ENCODE results near the gene TUFT1.

The TUFT1 gene

DNA sequence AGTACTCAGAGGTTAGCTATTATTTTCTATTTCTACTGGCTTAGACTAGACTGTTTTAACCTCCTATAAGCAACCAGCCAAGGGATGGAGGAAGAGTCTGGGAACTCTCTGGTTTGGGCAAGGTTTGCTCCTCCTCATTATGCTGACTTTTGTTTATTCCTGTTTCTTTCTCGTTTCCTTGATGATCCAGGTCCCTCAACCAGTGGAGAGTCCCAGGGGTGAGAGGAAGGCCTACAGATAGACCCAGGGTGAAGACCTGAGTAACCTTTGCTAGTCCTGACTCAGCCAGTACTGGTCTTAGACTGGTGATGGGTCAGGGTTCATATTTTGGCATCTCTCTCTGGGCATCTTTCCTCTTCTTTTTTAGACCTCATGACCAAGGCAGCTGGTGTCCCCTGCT lies 5.4 kb downstream of the TUFT1 start:
- Histone ChIP-seq H3K27me3 (ENCODE audit: control insufficient read depth, insufficient read depth, low read length) (peaks cover 7% of the 10 kb centered on the region), H3K36me3 (ENCODE audit: control insufficient read depth, insufficient read depth, low read length) (no peaks in the 10 kb centered on the region), H3K9me3 (ENCODE audit: control insufficient read depth, insufficient read depth, low read length) (no peaks in the 10 kb centered on the region), H3K9ac (ENCODE audit: low read depth, low read length) (no peak overlapping the region), H3K4me1 (ENCODE audit: control insufficient read depth, insufficient read depth, low read length) (peaks cover 12% of the 10 kb centered on the region), H3K4me3 (ENCODE audit: low read depth, low read length) (no peak overlapping the region)

DNA sequence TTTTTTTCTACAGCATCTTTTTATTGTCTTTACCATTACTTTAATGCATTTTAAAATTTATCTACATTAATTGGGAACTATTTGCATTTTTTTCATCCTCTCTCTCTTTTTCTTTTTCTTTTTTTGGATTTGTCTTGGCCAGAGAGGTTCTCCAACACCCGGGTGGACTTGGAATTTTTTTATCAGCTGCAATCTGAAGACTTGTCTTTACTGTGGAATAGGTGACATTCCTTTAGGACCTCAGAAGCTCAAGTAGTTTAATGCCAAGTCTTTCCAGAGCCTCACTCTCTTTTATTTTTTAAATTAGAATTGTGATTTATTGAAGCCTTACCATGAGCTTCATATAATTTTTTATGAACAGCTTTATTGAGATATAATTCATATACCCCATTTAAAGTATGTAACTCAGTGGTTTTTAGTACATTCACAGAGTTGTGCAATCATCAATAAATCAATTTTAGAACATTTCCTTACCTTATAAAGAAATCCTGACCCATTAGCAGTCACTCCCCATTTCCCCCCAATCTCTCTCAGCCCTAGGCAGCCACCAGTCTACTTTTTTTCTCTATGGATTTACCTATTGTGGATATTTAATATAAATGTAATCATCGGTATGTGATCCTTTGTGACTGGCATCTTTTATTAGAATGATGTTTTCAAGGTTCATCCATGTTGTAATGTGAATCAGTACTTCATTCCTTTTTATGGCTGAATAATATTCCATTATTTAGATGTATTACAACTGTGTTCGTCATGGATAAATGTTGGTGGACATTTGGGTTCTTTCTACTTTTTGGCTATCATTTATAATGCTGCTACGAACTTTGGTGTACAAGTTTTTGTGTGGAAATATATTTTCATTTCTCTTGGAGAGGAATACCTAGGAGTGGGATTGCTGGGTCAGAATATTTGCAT lies 6.2 kb downstream of the TUFT1 start:
- peaks cover 11% of the 10 kb centered on the region for H3K4me1 ChIP-seq (ENCODE audit: control insufficient read depth, insufficient read depth, low read length)
- no peak overlapping the region for H3K4me3 ChIP-seq (ENCODE audit: low read depth, low read length)
- H3K9ac ChIP-seq (ENCODE audit: low read depth, low read length): no peak overlapping the region
- H3K27me3 ChIP-seq (ENCODE audit: control insufficient read depth, insufficient read depth, low read length): peaks cover 5% of the 10 kb centered on the region
- H3K36me3 ChIP-seq (ENCODE audit: control insufficient read depth, insufficient read depth, low read length): no peaks in the 10 kb centered on the region
- no peaks in the 10 kb centered on the region for H3K9me3 ChIP-seq (ENCODE audit: control insufficient read depth, insufficient read depth, low read length)

DNA sequence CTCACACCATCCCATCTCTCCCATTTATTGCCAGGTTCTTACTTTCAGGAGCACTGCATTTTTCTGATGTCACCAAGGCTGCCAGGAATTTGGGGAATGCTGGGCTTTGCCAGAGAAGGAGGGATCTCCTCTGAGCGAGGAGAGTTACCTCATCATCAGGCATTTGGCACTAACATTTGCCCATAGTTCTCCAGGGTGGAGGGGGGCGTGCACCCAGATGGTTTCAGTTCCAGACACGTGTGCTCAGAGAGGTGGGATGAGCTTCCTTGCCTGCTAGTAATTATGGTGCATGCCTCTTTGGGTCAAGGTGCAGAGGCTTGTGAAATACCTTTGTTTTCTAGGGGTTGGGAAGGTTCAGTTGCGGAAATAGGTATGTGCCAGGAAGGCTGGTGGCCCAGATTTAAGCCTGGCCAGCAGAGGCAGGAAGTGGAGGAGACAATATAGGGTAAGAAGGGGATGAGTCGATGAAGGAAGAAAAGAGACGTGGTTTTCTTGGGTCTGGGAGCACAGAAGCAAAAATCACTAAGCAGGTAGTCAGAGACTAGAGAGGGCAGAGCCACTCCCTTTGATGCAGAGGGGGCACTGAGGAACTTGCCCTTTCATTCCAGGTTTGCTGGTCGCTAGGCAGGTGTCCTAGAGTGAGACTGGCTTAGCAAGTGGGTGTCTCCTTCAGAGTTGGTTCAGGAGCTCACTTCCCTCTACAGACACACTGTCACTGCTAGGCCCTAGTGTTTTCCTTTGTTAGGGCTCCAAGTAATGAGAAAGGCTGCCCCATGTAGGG lies 7.2 kb downstream of the TUFT1 start:
- Histone ChIP-seq H3K9ac (ENCODE audit: low read depth, low read length) (peak overlapping the region; percentile 39), H3K4me1 (ENCODE audit: control insufficient read depth, insufficient read depth, low read length) (peaks cover 9% of the 10 kb centered on the region), H3K27me3 (ENCODE audit: control insufficient read depth, insufficient read depth, low read length) (no peaks in the 10 kb centered on the region), H3K4me3 (ENCODE audit: low read depth, low read length) (no peak overlapping the region), H3K9me3 (ENCODE audit: control insufficient read depth, insufficient read depth, low read length) (no peaks in the 10 kb centered on the region), H3K36me3 (ENCODE audit: control insufficient read depth, insufficient read depth, low read length) (no peaks in the 10 kb centered on the region)

DNA sequence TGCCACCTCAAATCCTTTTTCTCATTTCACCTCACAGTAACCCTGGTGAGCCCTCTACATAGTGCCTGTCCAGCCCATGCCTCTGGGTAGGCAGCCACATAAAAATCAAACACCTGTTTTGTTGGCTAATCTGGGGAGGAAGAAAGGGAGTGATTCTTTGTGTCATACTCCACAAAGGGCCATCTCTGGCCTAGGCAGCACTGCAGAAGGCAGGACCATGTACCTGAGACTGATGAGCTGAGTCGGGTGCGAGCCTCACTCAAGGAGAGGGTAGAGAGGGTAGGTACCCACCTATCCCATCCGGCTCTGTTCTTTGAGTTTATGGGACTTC lies 7.8 kb downstream of the TUFT1 start:
- H3K27me3 ChIP-seq (ENCODE audit: control insufficient read depth, insufficient read depth, low read length): no peaks in the 10 kb centered on the region
- H3K4me3 ChIP-seq (ENCODE audit: low read depth, low read length): no peak overlapping the region
- H3K9ac ChIP-seq (ENCODE audit: low read depth, low read length): no peak overlapping the region
- H3K9me3 ChIP-seq (ENCODE audit: control insufficient read depth, insufficient read depth, low read length): no peaks in the 10 kb centered on the region
- no peaks in the 10 kb centered on the region for H3K36me3 ChIP-seq (ENCODE audit: control insufficient read depth, insufficient read depth, low read length)
- H3K4me1 ChIP-seq (ENCODE audit: control insufficient read depth, insufficient read depth, low read length): peaks cover 9% of the 10 kb centered on the region

DNA sequence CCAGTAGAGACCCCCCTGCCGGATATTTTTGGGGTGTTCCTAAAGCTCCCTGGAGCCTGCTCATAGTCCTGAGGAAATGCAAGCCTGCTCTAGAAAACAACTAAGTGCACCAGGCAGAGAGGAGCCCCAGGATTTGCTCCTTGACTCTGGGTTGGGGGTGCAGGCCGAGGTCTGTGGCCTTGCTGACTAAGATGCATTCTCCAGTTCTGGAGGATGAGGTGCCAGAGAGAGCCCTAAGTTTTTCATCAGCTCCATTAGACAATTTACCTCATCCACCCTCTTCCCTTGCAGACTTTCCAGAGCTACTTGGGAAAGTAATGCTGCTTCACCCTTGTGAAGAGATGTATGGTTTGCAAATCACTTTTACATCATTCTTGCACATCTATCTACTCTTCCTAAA lies 9.1 kb downstream of the TUFT1 start:
- H3K4me3 ChIP-seq (ENCODE audit: low read depth, low read length): no peak overlapping the region
- H3K9ac ChIP-seq (ENCODE audit: low read depth, low read length): no peak overlapping the region
- no peaks in the 10 kb centered on the region for H3K36me3 ChIP-seq (ENCODE audit: control insufficient read depth, insufficient read depth, low read length)
- H3K9me3 ChIP-seq (ENCODE audit: control insufficient read depth, insufficient read depth, low read length): no peaks in the 10 kb centered on the region
- H3K4me1 ChIP-seq (ENCODE audit: control insufficient read depth, insufficient read depth, low read length): peaks cover 9% of the 10 kb centered on the region
- no peaks in the 10 kb centered on the region for H3K27me3 ChIP-seq (ENCODE audit: control insufficient read depth, insufficient read depth, low read length)

DNA sequence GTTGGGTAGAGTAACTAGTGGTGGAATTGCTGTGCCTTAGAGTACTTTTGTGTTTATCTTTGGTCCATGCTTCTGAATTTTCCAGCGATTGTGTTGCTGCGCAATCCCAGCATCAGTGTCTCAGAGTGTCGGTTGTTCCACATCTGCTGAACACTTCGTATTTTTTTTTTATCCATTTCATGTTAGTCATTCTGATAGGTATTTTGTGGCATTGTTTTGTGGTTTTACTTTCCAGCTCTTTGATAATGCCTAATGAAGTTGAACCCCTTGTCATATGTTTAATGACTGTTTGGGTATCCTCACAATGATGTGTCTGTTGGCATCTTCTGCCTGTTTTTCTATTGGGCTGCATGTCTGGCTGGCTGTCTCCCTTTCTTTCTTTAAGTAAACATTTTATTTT lies 13.6 kb downstream of the TUFT1 start:
- Histone ChIP-seq H3K36me3 (ENCODE audit: control insufficient read depth, insufficient read depth, low read length) (no peaks in the 10 kb centered on the region), H3K9me3 (ENCODE audit: control insufficient read depth, insufficient read depth, low read length) (no peaks in the 10 kb centered on the region), H3K27me3 (ENCODE audit: control insufficient read depth, insufficient read depth, low read length) (no peaks in the 10 kb centered on the region), H3K4me1 (ENCODE audit: control insufficient read depth, insufficient read depth, low read length) (no peaks in the 10 kb centered on the region), H3K9ac (ENCODE audit: low read depth, low read length) (no peak overlapping the region), H3K4me3 (ENCODE audit: low read depth, low read length) (no peak overlapping the region)

DNA sequence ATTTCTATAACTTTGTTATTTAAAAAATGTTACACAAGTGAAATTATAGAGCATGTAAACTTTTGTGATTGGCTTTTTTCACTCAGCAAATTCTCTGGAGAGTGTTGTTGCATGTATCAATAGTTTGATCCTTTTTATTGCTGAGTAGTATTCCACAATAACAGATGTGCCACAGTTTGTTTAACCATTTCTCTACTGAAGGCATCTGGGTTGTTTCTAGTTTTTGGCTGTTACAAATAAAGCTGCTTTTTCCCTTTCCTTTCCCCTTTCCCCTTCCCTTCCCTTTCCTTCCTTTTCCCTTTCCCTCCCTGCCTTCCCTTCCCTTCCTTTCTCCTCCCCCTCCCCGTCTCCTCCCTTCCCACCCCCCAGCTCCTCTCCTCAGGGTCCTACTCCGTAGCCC lies 15.9 kb downstream of the TUFT1 start:
- Histone ChIP-seq H3K27me3 (ENCODE audit: control insufficient read depth, insufficient read depth, low read length) (no peaks in the 10 kb centered on the region), H3K9me3 (ENCODE audit: control insufficient read depth, insufficient read depth, low read length) (no peaks in the 10 kb centered on the region), H3K4me3 (ENCODE audit: low read depth, low read length) (no peak overlapping the region), H3K4me1 (ENCODE audit: control insufficient read depth, insufficient read depth, low read length) (no peaks in the 10 kb centered on the region), H3K9ac (ENCODE audit: low read depth, low read length) (no peak overlapping the region), H3K36me3 (ENCODE audit: control insufficient read depth, insufficient read depth, low read length) (no peaks in the 10 kb centered on the region)

DNA sequence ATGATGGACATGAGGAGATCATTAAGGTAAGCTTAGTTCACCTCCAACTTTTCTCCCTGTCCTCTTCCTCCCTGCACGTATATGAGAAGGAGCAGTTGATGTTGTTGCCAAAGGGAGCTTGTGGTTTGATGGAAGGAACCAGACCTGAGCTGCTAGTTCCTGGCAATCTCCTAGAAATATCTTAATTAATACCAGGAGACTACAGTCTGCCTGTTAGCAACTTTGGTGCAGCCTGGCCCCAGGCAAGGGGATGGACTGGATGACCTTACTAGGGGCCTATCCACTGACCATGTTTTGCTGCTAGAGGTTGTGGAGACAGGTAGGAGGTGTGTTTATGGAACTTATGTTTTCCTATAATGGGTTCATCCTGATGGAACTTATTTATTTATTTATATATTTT lies 22.6 kb downstream of the TUFT1 start:
- Histone ChIP-seq H3K4me3 (ENCODE audit: low read depth, low read length) (no peak overlapping the region), H3K9me3 (ENCODE audit: control insufficient read depth, insufficient read depth, low read length) (no peaks in the 10 kb centered on the region), H3K27me3 (ENCODE audit: control insufficient read depth, insufficient read depth, low read length) (no peaks in the 10 kb centered on the region), H3K9ac (ENCODE audit: low read depth, low read length) (no peak overlapping the region), H3K4me1 (ENCODE audit: control insufficient read depth, insufficient read depth, low read length) (no peaks in the 10 kb centered on the region), H3K36me3 (ENCODE audit: control insufficient read depth, insufficient read depth, low read length) (peaks cover 12% of the 10 kb centered on the region)

DNA sequence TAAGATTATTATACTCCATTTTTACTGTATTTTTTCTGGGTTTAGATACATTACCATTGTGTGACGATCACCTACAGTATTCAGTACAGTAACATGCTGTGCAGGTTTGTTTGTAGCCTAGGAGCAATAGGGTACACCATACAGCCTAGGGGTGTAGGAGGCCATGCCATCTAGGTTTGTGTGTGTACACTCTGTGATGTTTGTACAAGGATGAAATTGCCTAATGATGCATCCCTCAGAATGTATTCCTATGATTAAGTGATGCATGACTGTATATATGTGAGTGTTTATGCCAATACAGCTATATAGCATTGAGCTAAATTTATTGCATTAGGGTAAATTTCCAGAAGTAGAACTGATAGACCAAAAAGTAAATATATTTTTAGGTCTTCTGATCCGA lies 23.3 kb downstream of the TUFT1 start:
- Histone ChIP-seq H3K27me3 (ENCODE audit: control insufficient read depth, insufficient read depth, low read length) (no peaks in the 10 kb centered on the region), H3K9ac (ENCODE audit: low read depth, low read length) (no peak overlapping the region), H3K9me3 (ENCODE audit: control insufficient read depth, insufficient read depth, low read length) (no peaks in the 10 kb centered on the region), H3K4me1 (ENCODE audit: control insufficient read depth, insufficient read depth, low read length) (no peaks in the 10 kb centered on the region), H3K36me3 (ENCODE audit: control insufficient read depth, insufficient read depth, low read length) (peaks cover 12% of the 10 kb centered on the region), H3K4me3 (ENCODE audit: low read depth, low read length) (no peak overlapping the region)

DNA sequence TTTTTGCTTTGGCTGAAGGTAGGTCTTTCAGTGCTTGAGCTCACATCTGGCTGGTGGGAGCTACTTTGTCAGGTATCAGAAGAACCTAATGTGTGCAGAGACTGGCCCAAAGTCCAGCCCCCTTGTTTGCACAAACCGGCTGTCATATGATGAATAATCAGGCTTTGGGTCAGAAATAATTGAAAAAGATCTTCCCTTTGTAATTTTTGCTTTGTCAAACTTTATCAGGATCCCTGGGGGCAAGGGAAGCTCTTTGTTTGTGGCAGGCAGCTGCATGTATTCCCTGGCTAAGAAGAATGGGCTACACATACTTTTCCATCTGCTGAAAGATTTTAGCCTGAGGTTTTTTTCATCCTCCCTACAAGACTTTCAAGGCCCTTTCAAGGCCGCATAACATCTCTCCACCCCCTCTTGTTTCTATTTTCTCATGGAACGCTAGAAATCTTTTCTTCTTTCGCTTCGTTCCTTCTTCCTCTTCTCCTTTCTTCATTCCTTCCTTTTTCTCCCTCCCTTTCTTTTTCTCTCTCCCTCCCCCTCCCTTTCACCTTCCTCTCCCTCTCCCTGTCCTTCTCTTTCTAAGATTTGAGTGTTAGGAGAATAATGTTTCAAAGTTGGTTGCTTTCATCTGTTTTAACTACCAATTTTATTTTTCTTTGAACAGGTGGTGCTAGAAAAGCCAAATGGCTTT lies 25.5 kb downstream of the TUFT1 start:
- H3K9me3 ChIP-seq (ENCODE audit: control insufficient read depth, insufficient read depth, low read length): no peaks in the 10 kb centered on the region
- H3K27me3 ChIP-seq (ENCODE audit: control insufficient read depth, insufficient read depth, low read length): no peaks in the 10 kb centered on the region
- peaks cover 21% of the 10 kb centered on the region for H3K36me3 ChIP-seq (ENCODE audit: control insufficient read depth, insufficient read depth, low read length)
- H3K4me1 ChIP-seq (ENCODE audit: control insufficient read depth, insufficient read depth, low read length): no peaks in the 10 kb centered on the region
- no peak overlapping the region for H3K4me3 ChIP-seq (ENCODE audit: low read depth, low read length)
- H3K9ac ChIP-seq (ENCODE audit: low read depth, low read length): no peak overlapping the region

DNA sequence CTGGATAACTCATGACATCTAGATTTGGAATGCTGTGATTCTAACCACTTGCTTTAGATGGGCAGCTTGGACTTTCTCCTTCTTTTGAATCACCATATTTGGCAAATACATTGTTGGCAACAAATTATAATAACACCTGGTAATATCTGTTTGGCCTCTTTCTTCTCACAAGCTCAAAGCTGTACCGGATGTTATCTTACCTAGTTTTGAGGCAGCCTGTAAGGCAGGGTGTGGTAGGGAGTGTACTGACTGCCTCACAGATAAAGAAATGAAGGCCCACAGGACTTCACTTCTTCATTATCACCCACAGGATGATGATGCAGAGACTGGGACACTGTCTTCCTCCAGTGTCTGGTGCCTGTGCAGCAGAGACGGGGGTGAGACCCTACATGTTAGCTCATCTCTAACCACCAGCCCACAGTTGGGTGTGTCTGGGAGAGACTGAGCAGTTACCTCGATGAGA lies 28.5 kb downstream of the TUFT1 start:
- Histone ChIP-seq H3K27me3 (ENCODE audit: control insufficient read depth, insufficient read depth, low read length) (no peaks in the 10 kb centered on the region), H3K4me3 (ENCODE audit: low read depth, low read length) (no peak overlapping the region), H3K9me3 (ENCODE audit: control insufficient read depth, insufficient read depth, low read length) (no peaks in the 10 kb centered on the region), H3K36me3 (ENCODE audit: control insufficient read depth, insufficient read depth, low read length) (peaks cover 21% of the 10 kb centered on the region), H3K9ac (ENCODE audit: low read depth, low read length) (no peak overlapping the region), H3K4me1 (ENCODE audit: control insufficient read depth, insufficient read depth, low read length) (no peaks in the 10 kb centered on the region)

Measured in iPS-15b (cell line).